Limb (tissue), 2 donors: ENCODE results near the gene KRT85.

Experiments used
- DNase-seq, 2 donors: peaks; one replicate each; pipeline ENCODE4 v3.0.0-alpha.2; 2016; ENCODE audit errors: extremely low spot score in 2 of 2

KRT85 gene

DNA sequence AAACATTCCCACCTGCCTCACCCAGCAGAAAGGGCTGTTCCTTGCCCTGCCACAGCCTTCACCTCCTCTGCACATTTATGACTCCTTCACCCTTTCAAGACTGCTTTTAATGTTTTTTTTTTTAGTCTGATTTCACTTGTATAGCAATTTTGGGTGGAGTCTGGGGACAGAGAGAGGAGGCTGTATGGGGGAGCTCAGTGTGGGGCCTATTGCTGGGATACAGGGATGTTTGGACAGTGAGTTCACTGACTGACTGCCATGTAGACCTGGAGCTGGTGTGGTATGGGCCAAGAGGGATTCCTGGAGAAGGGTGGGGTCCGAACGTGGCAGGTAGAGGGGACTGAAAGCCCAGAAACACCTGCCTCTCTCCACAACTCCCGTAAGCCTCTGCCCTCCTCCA lies 1.9 kb upstream of the KRT85 start:
- no peak for DNase-seq

DNA sequence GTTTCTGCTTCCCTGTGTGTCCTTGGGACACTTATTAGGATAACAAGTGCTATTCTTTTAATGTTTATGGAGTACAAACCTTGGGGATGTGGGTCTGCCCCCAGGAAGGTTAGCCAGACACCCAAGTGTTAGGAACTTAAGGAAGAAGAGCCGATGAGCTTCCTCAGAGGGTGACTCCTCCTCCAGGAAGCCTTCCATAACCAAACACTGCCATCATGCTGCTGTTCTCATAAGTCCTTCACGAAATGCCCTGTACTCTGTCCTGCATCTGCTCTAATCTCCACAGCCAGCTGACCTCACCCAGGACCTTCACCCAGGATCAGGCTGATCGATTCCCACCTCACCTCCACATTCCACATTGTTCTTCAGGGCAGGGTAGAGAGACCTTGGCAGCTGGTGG lies 1.2 kb upstream of the KRT85 start:
- DNase-seq: no peak

GRCh38 chr12:52367876-52368275 lies 595 bp upstream of the KRT85 start:
- no peak for DNase-seq

GRCh38 chr12:52364901-52365489 lies 2.3 kb downstream of the KRT85 start:
- no peak for DNase-seq

DNA sequence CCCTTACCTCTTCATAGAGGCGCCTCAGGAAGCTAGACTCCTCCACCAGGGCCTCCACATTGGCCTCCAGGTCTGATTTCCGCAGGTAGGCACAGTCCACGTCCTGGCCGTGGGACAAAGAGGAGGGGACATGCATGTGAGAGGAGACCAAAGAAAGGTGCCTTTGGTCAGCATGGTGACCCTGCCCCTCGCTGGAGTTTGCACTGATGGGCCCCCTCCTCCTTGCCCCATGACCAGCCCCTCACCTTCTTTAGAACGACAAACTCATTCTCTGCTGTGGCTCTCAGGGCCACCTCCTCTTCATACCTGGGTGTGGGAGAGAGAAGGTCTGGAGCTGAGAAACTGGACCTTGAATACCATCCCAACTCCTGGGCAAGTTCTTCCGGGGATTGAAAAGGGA lies 3.2 kb downstream of the KRT85 start:
- no peak for DNase-seq

GRCh38 chr12:52363111-52363679 lies 4.1 kb downstream of the KRT85 start:
- DNase-seq: no peak

- no peak for DNase-seq
Measured at GRCh38 chr12:52362118-52362726, 5.1 kb downstream of the KRT85 start.

DNA sequence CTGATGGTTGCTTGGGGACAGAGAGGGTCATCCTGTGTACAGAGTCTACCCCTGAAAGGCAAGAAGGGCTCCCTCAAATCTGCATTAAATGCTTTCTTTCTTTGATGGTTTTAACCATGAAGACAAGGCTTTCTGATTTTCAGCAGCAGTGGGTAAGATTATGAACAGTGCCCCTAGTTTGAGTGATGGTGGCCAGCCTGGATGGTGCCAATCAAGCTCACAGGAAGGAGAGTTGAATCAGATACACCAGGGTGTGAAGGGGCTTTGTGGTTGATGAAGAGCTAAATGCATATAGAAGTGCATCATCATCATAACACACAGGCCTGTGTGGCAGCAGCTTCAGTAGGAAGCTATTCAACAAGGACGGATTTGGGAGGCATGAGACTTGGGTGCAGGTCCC lies 5.7 kb downstream of the KRT85 start:
- no peak for DNase-seq

DNA sequence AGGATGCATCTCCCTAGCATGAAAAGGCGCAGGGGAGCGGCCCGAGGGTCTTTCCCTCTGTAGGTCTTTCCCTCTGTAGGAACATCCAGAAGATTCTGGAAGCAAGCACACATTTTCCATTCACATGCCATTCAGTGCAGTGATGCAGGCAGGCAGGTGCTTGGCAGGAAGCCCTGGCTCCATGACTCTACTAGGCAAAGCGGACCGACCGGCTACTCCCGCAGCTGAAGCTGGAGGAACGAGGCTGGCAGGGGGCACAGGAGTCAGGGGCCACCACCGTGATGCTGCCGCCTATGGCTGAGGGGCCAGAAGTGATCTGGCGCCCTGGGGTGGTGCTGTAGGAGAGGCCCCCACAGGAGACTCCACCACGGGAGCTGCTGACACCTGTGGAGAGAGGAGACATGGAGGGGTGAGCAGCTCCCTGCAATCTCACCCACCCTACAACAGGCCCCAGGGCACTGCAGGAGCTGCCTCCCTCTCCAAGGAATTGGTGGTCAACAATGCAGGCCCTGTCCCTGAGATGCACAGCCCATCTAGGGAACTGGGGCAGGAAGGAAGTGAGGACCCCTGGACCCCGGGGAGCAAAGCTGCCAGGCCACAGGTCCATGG lies 6.5 kb downstream of the KRT85 start:
- no peak for DNase-seq

GRCh38 chr12:52360106-52360662 lies 7.1 kb downstream of the KRT85 start:
- no peak for DNase-seq

- DNase-seq: no peak
Measured at GRCh38 chr12:52359621-52360061, 7.6 kb downstream of the KRT85 start.

DNA sequence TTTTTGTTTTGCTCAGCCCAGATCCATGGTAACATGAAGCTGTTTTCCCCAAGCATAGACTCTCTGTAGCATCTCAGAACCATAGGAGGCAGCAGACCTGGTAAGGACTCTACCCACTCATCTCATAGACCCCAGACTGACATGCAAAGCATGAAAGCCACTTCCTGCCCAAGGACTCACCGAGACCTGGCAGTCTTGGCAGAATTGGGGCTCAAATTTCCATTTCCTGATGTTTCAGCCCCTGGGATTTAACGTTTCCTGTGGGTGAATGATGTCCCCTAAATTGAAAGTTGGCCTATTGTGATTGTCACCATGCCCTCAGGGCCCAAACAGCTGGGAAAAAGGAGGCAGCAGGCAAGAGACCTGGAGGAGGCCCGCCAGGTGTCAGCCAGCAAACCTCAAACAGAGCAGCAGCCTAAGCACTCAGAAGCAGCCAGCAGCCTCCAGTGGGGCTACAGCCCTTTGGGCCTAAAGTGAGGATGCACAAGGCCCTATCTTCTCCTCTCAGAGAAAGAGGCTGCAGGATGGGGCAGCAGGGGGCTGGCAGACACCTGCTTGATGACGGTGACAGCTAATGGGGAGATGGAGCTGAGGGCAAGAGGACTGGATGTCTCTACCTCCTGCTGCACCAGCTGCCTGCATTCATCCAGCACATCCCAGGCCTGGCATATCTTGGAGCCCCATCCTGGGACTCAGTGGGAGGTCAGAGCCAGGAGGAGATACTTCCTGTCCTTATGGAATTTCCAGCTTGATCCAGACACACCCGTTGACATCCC lies 8.5 kb downstream of the KRT85 start:
- no peak for DNase-seq

DNA sequence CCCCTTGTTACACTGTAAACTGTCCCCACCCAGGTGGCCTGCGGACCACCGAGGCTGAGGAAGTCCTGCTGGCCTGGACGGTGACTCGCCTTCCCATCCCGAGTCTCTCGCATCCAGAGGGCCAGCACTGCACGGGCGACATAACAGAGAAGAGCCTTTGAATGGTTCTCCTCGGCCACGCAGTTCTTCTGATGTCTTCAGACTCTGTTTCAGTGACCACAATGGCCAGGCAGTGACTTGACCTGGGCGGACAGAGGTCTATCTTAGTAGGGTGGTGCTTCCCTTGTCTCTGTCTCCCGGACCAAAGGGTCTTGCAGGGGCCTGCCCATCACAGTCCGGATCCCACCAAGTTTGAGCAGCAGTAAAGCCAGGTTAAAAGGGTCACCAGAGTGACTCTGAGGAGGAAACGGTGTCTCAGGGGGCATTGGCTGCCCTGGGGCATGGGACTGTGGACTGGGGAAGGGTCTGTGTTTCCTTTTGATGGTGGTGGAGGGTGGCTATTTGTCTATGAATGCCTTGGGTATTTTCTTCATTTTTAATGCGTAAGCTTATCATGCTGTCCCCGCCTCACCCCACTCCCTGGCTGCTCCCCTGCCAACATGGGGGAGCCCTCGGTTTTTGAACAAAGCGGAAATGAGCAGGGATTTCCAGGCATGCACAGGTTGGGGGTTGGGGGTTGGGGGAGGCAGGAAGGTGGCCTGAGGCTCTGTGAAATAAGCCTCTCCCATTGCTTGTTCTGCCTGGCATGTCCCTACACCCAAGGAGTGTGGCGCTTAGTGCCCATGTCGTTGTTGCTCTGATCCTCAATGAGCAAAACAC lies 10.3 kb downstream of the KRT85 start:
- no peak for DNase-seq

GRCh38 chr12:52356031-52356761 lies 11.1 kb downstream of the KRT85 start:
- no peak for DNase-seq

DNA sequence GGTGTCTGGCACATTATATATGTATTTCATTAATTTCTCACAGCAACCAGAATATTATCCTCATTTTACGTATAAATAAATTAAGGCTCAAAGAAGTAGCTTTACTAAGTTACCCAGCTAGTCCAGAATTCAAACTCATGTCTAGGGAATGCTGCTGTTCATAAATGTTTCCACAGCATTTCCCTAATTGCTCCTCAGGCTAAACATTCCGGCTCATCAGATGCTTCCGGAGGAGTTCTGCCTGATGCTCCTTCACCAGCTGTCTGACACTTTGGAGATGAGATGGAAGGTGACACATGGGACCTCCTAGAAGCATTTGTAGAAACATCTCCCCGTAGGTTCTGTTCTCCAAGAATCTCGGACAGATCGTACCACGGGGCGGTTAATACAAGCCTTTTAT lies 12.1 kb downstream of the KRT85 start:
- DNase-seq: no peak

- DNase-seq: no peak
Measured at GRCh38 chr12:52354200-52354599, 13.1 kb downstream of the KRT85 start.

GRCh38 chr12:52353766-52354165 lies 13.5 kb downstream of the KRT85 start:
- no peak for DNase-seq

DNA sequence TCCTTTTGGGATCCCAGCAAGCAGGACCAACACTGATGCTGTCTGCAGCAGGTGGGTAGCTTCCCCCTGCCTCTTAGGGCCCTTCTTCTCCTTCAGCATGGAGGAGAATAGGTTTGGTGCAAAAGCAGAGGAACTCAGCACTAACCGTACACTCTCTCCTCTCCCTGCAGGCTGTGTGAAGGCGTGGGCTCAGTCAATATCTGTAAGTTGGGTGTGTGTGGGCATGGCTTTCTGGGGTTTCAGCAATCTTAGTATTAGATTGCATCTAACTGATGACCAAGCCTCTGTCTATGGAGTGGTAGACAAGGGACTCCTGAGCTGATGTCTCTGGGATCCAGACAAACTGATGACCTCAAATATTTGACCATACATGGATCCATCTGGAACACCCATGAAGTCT lies 14.3 kb downstream of the KRT85 start:
- DNase-seq: no peak

DNA sequence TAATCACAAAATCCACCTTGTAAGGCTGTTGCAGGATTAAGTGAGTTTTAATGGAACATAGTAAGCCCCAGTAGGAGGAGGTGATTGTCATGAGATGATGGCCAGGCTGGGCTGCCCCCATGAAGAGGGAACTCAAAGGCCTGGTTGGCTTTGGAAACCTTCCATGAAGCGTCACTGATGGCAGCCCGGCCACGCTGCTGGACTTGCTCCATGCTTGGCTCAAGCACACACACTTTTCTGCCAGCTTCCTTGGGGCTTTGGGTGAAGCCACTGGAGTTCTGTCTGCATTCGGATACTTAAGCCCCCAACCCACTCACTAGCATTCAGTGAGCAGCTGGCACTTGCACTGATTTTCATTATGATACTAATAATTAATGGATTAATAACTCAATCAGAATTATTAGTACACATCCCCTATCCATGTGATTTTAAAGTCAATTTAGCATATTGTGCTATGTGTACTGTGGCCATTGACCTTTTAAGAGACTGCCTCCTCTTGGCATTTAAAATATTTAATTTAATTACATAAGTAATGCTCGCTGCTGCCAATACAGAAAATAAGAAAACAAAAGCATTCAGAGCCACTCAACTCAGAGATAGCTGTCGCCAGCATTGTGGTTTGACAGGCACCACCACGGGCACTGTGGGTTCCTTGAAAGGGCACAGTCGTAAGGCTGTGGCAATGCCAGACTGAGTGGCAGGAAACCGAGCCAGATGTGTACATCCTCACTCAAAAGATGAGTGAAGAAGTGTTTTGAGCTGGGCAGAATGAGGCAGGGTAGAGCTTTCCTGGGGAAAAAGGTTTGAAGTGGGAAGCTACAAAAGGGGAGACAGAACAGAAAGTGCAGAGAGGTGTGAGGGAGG lies 15.9 kb downstream of the KRT85 start:
- no peak for DNase-seq
